ENCODE data around the gene MVK. TPM values are rescaled to one million over a fixed set of nuclear protein-coding genes. Genes with fewer than 3 reads are reported as not detected.

MVK gene
- total and polyA plus RNA-seq, 7 donors: 9.1 to 40.8 (median 13.8) TPM

- TF ChIP-seq POLR2A (IDR thresholded peaks at IDR 0.05) (no peak), POLR2AphosphoS5 (IDR thresholded peaks at IDR 0.05) (no peak), EP300 (IDR thresholded peaks at IDR 0.05) (no peak)
- TF ChIP-seq, protein P1, sequence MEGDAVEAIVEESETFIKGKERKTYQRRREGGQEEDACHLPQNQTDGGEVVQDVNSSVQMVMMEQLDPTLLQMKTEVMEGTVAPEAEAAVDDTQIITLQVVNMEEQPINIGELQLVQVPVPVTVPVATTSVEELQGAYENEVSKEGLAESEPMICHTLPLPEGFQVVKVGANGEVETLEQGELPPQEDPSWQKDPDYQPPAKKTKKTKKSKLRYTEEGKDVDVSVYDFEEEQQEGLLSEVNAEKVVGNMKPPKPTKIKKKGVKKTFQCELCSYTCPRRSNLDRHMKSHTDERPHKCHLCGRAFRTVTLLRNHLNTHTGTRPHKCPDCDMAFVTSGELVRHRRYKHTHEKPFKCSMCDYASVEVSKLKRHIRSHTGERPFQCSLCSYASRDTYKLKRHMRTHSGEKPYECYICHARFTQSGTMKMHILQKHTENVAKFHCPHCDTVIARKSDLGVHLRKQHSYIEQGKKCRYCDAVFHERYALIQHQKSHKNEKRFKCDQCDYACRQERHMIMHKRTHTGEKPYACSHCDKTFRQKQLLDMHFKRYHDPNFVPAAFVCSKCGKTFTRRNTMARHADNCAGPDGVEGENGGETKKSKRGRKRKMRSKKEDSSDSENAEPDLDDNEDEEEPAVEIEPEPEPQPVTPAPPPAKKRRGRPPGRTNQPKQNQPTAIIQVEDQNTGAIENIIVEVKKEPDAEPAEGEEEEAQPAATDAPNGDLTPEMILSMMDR (IDR thresholded peaks at IDR 0.05): no peak
- 70 to 78% methylated on average over 5 of the region's 5 CpGs for WGBS, 2 donors
- no peak for DNase-seq
- Histone ChIP-seq H3K27ac (no peak overlapping the region), H3K36me3 (no peaks in the 10 kb centered on the region), H3K4me3 (no peak overlapping the region), H3K4me1 (peaks cover 0 to 7% (median 6%) of the 10 kb centered on the region in 4 donors), H3K9me3 (no peaks in the 10 kb centered on the region), H3K27me3 (peaks cover 0 to 38% (median 11%) of the 10 kb centered on the region in 3 donors)
- intact Hi-C loops (cut with DNase I): no loop called here
These were observed 31.4 kb downstream of the MVK start for GRCh38 chr12:109605016-109605415.

GRCh38 chr12:109605599-109606228 lies 32.1 kb downstream of the MVK start:
- Histone ChIP-seq H3K4me3 (no peak overlapping the region), H3K36me3 (no peaks in the 10 kb centered on the region), H3K27ac (no peak overlapping the region), H3K9me3 (no peaks in the 10 kb centered on the region), H3K4me1 (peaks cover 0 to 7% (median 6%) of the 10 kb centered on the region in 4 donors), H3K27me3 (peaks cover 0 to 45% (median 11%) of the 10 kb centered on the region in 3 donors)
- intact Hi-C loops (cut with DNase I): no loop called here
- TF ChIP-seq, protein P1 (IDR thresholded peaks at IDR 0.05): no peak
- no peak for TF ChIP-seq POLR2A (IDR thresholded peaks at IDR 0.05)
- no peak for TF ChIP-seq EP300 (IDR thresholded peaks at IDR 0.05)
- TF ChIP-seq POLR2AphosphoS5 (IDR thresholded peaks at IDR 0.05): no peak
- DNase-seq: no peak
- WGBS, 2 donors: 85 to 87% methylated on average over 13 of the region's 13 CpGs

- 46 to 71% methylated on average over 30 of the region's 30 CpGs for WGBS, 2 donors
- intact Hi-C loops (cut with DNase I): no loop called here
- no peak for DNase-seq
- TF ChIP-seq POLR2A (IDR thresholded peaks at IDR 0.05) (no peak), POLR2AphosphoS5 (IDR thresholded peaks at IDR 0.05) (no peak), EP300 (IDR thresholded peaks at IDR 0.05) (no peak)
- TF ChIP-seq, protein P1 (IDR thresholded peaks at IDR 0.05): no peak
- no peak overlapping the region for H3K27ac ChIP-seq
- no peaks in the 10 kb centered on the region for H3K36me3 ChIP-seq
- no peak overlapping the region for H3K4me3 ChIP-seq
- H3K27me3 ChIP-seq: peaks cover 0 to 51% (median 15%) of the 10 kb centered on the region in 3 donors
- peaks cover 0 to 7% (median 6%) of the 10 kb centered on the region in 4 donors for H3K4me1 ChIP-seq
- no peaks in the 10 kb centered on the region for H3K9me3 ChIP-seq
These were observed 32.9 kb downstream of the MVK start for GRCh38 chr12:109606320-109607028.

DNA sequence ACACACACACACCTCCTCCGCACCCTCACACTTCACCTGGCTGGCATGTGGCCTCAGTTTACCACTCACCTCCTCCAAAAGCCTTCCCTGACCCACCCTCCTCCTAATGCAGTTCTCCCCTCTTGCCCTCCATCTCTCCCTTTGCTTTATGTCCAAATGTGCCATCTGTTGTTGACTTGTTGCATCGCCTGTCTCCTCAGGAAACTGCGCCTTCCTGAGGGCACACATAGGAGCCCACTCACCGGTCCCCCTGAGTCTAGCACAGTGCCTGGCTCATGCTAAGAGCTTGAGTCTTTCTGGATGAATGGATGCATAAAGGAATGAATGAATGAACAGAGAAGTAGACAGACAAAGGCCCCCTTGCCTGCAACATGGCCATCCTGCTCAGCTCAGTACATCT lies 34.0 kb downstream of the MVK start:
- peaks cover 0 to 63% (median 23%) of the 10 kb centered on the region in 3 donors for H3K27me3 ChIP-seq
- 89 to 91% methylated on average over 4 of the region's 4 CpGs for WGBS, 2 donors
- no peak overlapping the region for H3K4me3 ChIP-seq
- H3K27ac ChIP-seq: no peak overlapping the region
- TF ChIP-seq, protein P1 (IDR thresholded peaks at IDR 0.05): no peak
- no peak for TF ChIP-seq POLR2A (IDR thresholded peaks at IDR 0.05)
- TF ChIP-seq POLR2AphosphoS5 (IDR thresholded peaks at IDR 0.05): no peak
- H3K4me1 ChIP-seq: peaks cover 0 to 7% (median 6%) of the 10 kb centered on the region in 4 donors
- H3K9me3 ChIP-seq: no peaks in the 10 kb centered on the region
- DNase-seq: no peak
- H3K36me3 ChIP-seq: no peaks in the 10 kb centered on the region
- intact Hi-C loops (cut with DNase I): no loop called here
